Fibroblast of villous mesenchyme (primary cell): Measurements from ENCODE around the gene FBXL17. TPM values are rescaled to one million over a fixed set of nuclear protein-coding genes. Genes with fewer than 3 reads are reported as not detected.

ENCODE experiments used
- DNase-seq: peaks from one replicate; pipeline ENCODE4 v3.0.0-alpha.2; 2010; ENCODE audit warnings: low read depth
- H3K4me3 ChIP-seq: 2 replicates; pipeline ENCODE4 v1.5.1; 2011; ENCODE audit warnings: low read depth, mild to moderate bottlenecking, low read length
- total RNA-seq: library from RNA; depleted of rRNA; stranded (reverse); fragments of >200 nt; gene quantifications from 2 replicates; pipeline ENCODE4 v1.2.3, GENCODE V29; 2012
- TF ChIP-seq, protein P1 (sequence below): IDR thresholded peaks from 2 replicates; pipeline ENCODE4 v1.5.1; 2012; ENCODE audit warnings: low read depth, mild to moderate bottlenecking, low read length; ENCODE audit not compliant: insufficient read depth

FBXL17 gene
- total RNA-seq, 1 donor = 20.3 TPM

- TF ChIP-seq, protein P1, sequence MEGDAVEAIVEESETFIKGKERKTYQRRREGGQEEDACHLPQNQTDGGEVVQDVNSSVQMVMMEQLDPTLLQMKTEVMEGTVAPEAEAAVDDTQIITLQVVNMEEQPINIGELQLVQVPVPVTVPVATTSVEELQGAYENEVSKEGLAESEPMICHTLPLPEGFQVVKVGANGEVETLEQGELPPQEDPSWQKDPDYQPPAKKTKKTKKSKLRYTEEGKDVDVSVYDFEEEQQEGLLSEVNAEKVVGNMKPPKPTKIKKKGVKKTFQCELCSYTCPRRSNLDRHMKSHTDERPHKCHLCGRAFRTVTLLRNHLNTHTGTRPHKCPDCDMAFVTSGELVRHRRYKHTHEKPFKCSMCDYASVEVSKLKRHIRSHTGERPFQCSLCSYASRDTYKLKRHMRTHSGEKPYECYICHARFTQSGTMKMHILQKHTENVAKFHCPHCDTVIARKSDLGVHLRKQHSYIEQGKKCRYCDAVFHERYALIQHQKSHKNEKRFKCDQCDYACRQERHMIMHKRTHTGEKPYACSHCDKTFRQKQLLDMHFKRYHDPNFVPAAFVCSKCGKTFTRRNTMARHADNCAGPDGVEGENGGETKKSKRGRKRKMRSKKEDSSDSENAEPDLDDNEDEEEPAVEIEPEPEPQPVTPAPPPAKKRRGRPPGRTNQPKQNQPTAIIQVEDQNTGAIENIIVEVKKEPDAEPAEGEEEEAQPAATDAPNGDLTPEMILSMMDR = no peak
- DNase-seq = no peak
- H3K4me3 ChIP-seq = no peak overlapping the region
Measured at GRCh38 chr5:108341866-108342265, 40.0 kb downstream of the FBXL17 start.

DNA sequence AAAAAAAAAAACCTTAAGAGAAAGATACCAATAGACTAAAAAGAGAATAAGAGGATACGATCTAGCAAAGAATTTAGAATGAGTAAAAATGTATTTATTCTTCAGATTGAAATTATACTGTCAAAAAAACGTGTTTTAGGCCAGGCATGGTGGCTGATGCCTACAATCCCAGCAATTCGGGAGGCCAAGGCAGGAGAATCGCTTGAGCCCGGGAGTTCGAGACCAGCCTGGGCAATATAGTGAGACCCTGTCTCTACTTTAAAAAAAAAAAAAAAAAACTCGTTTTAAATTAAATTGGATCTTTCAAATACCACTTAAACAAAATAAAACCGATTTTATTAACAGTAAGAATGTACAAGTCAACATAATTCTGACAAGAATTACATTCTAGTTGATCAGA is 41.8 kb downstream of the FBXL17 start:
- TF ChIP-seq, protein P1 = no peak
- H3K4me3 ChIP-seq = no peak overlapping the region
- no peak for DNase-seq

DNA sequence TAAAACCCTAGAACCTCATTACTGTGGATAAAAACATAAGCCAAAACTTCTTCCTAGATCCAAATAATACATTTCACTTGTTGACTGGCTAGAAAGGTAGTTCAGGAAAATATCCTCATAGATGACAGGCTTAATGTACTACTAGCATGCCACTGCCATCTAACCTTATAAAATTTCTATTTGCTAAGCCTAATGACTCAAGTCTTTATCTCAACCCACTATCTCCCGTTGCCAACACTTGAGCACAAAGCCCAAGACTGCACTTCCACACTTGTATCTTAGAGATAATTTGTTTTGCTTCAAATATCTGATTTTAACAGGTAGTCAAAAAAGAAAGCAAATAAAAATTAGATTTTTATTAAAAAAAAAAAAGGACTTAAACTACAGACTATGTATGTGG is 42.7 kb downstream of the FBXL17 start:
- no peak for DNase-seq
- TF ChIP-seq, protein P1 = no peak
- no peak overlapping the region for H3K4me3 ChIP-seq

- TF ChIP-seq, protein P1 = no peak
- DNase-seq = no peak
- no peak overlapping the region for H3K4me3 ChIP-seq
Measured at GRCh38 chr5:108334225-108334624, 47.7 kb downstream of the FBXL17 start.

DNA sequence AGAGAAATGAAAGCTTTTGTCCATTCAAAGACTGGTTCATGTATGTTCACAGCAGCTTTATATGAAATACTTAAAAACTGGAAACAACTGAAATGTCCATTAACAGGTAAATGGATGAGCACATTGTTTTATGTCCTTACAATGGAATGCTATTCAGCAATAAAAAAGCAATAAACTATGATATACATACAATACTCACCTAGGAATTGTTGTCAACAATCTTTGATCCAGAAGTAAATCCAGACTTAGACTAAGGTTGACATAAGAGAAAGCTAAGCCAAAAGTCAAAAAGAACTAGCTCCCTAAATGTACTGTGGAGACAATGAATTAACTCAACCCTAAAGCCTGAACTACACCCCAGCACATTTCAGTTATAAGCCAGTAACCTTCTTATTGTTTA is 54.9 kb downstream of the FBXL17 start:
- H3K4me3 ChIP-seq = no peak overlapping the region
- TF ChIP-seq, protein P1 = no peak
- no peak for DNase-seq

DNA sequence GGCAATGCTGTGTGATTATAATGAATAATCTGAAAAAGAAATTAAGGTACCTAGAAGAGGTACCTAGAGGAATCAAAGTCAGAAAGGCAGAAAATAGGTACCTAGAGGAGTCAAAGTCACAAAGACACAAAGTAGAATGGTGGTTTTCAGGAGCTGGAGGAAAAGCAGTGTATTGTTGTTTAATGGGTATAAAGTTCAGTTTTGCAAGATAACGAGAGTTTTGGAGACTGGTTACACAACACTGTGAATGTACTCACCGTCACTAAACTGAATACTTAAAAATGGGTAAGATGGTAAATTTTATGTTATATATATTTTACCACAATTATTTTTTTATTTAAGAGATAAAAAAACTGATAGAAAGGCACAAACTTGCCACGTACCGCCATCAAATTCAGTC is 57.0 kb downstream of the FBXL17 start:
- DNase-seq = no peak
- TF ChIP-seq, protein P1 = no peak
- no peak overlapping the region for H3K4me3 ChIP-seq

GRCh38 chr5:108321341-108321740 is 60.6 kb downstream of the FBXL17 start:
- DNase-seq = no peak
- H3K4me3 ChIP-seq = no peak overlapping the region
- TF ChIP-seq, protein P1 = no peak
